Mesendoderm (in vitro differentiated cells): Measurements from ENCODE around the gene IMMP2L.

Source experiments
- DNase-seq: peaks from one replicate; pipeline ENCODE4 v3.0.0; 2013
- H2AK5ac ChIP-seq: 2 replicates; pipeline ENCODE4 v1.6.1; 2013; ENCODE audit warnings: low read length, inconsistent platforms
- H2BK120ac ChIP-seq: 2 replicates; pipeline ENCODE4 v1.6.1; 2013; ENCODE audit warnings: low read depth, mild to moderate bottlenecking, low read length, moderate library complexity, mixed read lengths
- H2BK15ac ChIP-seq: replicated peaks from 2 replicates; pipeline ENCODE4 v1.6.1; 2013; ENCODE audit warnings: low read depth, mild to moderate bottlenecking, moderate library complexity
- H2BK5ac ChIP-seq: 2 replicates; pipeline ENCODE4 v1.6.1; 2013; ENCODE audit warnings: low read length, inconsistent platforms
- H3K18ac ChIP-seq: 2 replicates; pipeline ENCODE4 v1.6.1; 2013; ENCODE audit warnings: mild to moderate bottlenecking, low read length, mixed read lengths
- H3K23ac ChIP-seq: one replicate; pipeline ENCODE4 v1.6.1; 2013; ENCODE audit warnings: low read length
- H3K27ac ChIP-seq: 2 replicates; pipeline ENCODE4 v1.5.1; 2013; ENCODE audit warnings: low read depth, mild to moderate bottlenecking, inconsistent platforms, low read length, moderate library complexity
- H3K27me3 ChIP-seq: 2 replicates; pipeline ENCODE4 v1.6.1; 2013; ENCODE audit warnings: low read length, control low read depth, mild to moderate bottlenecking, inconsistent platforms; ENCODE audit not compliant: insufficient read depth, poor library complexity
- H3K36me3 ChIP-seq: 2 replicates; pipeline ENCODE4 v1.6.1; 2013; ENCODE audit warnings: low read length, inconsistent platforms; ENCODE audit not compliant: control insufficient read depth, insufficient read depth
- H3K4ac ChIP-seq: one replicate; pipeline ENCODE4 v1.6.1; 2013; ENCODE audit warnings: low read depth, mild to moderate bottlenecking, low read length, moderate library complexity
- H3K4me1 ChIP-seq: 2 replicates; pipeline ENCODE4 v1.6.1; 2013; ENCODE audit warnings: low read depth, low read length, inconsistent platforms; ENCODE audit not compliant: control insufficient read depth
- H3K4me2 ChIP-seq: 2 replicates; pipeline ENCODE4 v1.6.1; 2013; ENCODE audit warnings: low read length
- H3K4me3 ChIP-seq: 2 replicates; pipeline ENCODE4 v1.5.1; 2013; ENCODE audit warnings: mild to moderate bottlenecking, low read length
- H3K56ac ChIP-seq: one replicate; pipeline ENCODE4 v1.6.1; 2013; ENCODE audit warnings: low read length
- H3K79me1 ChIP-seq: 2 replicates; pipeline ENCODE4 v1.6.1; 2013; ENCODE audit warnings: low read length, inconsistent platforms
- H3K79me2 ChIP-seq: 2 replicates; pipeline ENCODE4 v1.6.1; 2013; ENCODE audit warnings: mild to moderate bottlenecking, low read length; ENCODE audit not compliant: control insufficient read depth, insufficient read depth
- H3K9ac ChIP-seq: 2 replicates; pipeline ENCODE4 v1.6.1; 2013; ENCODE audit warnings: low read length, inconsistent platforms
- H4K5ac ChIP-seq: one replicate; pipeline ENCODE4 v1.6.1; 2013; ENCODE audit warnings: low read length
- H4K8ac ChIP-seq: one replicate; pipeline ENCODE4 v1.6.1; 2013; ENCODE audit warnings: low read depth, mild to moderate bottlenecking, control low read depth, low read length, moderate library complexity
- WGBS: extraction: QIAGEN DNeasy Blood & Tissue Kit; methylation state at CpG from one replicate; pipeline ENCODE4 v1.1.7; 2013; ENCODE audit warnings: low lambda C conversion rate, missing lambda C conversion rate; ENCODE audit not compliant: insufficient coverage; ENCODE audit errors: extremely low coverage; 5-methylcytosine and 5-hydroxymethylcytosine counted together

IMMP2L gene

DNA sequence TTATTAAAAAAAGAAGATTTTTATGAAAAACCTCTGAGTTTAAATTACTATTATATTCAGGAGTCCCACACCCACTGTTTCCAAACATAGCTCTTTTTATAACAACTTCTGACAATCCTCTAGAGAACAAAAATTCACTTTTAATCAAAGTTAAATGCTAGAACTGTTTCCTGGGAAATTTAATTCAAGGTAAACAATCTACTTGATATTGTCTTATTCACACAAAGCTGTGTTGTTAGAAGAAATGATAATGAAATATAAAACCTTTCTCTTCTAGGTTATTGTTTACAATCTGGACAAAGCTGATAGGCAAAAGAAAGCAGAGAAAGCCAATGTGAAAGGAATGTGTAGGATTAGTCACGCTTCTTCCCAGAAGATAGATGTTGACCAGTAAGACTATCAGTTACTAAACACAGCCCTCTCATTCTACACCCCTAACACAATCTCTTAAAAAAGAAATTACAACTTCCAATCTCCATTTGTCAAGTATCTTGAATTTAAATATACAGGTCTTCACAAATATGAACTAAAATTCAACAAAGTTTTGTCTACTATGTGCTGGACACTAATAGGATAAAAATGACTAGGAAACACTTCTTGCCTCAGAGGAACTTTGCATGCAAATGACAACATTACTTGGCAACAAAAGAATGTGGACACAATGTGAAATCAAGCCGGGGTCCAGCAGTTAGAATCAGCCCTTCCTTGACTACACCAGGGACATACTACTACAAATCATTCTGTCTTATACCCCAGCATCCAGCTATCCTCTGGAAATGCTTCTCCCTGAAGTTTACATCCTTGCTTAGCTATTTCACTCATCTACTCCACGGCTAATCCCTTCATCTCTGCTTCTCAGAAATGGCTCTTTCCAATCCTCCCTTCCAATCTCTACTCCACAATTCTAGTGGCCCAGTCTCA lies 123.7 kb downstream of the IMMP2L start:
- Histone ChIP-seq H3K4ac (no peak overlapping the region), H3K4me2 (no peak overlapping the region), H3K79me1 (no peaks in the 10 kb centered on the region), H2BK120ac (no peak overlapping the region), H4K5ac (no peak overlapping the region), H3K9ac (no peak overlapping the region), H3K27me3 (no peaks in the 10 kb centered on the region), H3K18ac (no peak overlapping the region), H2BK15ac (no peak overlapping the region), H3K56ac (no peak overlapping the region), H3K4me1 (no peaks in the 10 kb centered on the region), H4K8ac (no peak overlapping the region), H3K36me3 (no peaks in the 10 kb centered on the region), H2BK5ac (no peak overlapping the region), H3K23ac (no peak overlapping the region), H3K79me2 (no peaks in the 10 kb centered on the region), H2AK5ac (no peak overlapping the region), H3K27ac (no peak overlapping the region), H3K4me3 (no peak overlapping the region)
- WGBS = no CpG with 5 or more reads among the region's 3 CpGs
- peak; percentile 1 for DNase-seq

DNA sequence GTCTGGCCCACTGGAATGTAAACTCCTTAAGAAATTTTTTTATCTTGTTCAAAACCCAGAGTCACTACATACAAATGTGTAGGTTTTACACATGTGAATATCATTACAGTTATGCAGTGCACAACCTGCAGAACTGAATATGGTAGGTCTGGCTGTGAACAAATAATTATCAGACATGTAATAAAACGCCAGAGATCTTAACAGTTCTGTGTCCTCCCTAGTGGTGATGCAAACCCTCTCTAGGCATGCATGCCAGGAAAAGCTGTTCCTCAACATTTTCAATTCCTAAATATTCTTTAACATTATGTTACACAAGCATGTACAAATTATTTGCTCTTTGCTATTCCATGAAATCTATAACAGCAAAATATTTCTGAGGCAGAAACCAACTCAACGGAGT lies 124.6 kb downstream of the IMMP2L start:
- no peak overlapping the region for H4K5ac ChIP-seq
- no peak overlapping the region for H4K8ac ChIP-seq
- WGBS = no CpG with 5 or more reads among the region's 2 CpGs
- no peak overlapping the region for H3K4ac ChIP-seq
- no peak overlapping the region for H2BK15ac ChIP-seq
- no peak overlapping the region for H2BK120ac ChIP-seq
- H3K23ac ChIP-seq = no peak overlapping the region
- H3K79me2 ChIP-seq = no peaks in the 10 kb centered on the region
- no peaks in the 10 kb centered on the region for H3K4me1 ChIP-seq
- no peaks in the 10 kb centered on the region for H3K27me3 ChIP-seq
- no peak overlapping the region for H3K27ac ChIP-seq
- H2AK5ac ChIP-seq = no peak overlapping the region
- H3K36me3 ChIP-seq = no peaks in the 10 kb centered on the region
- H3K9ac ChIP-seq = no peak overlapping the region
- H3K18ac ChIP-seq = no peak overlapping the region
- DNase-seq = no peak
- no peak overlapping the region for H2BK5ac ChIP-seq
- no peak overlapping the region for H3K4me2 ChIP-seq
- H3K56ac ChIP-seq = no peak overlapping the region
- no peaks in the 10 kb centered on the region for H3K79me1 ChIP-seq
- H3K4me3 ChIP-seq = no peak overlapping the region

DNA sequence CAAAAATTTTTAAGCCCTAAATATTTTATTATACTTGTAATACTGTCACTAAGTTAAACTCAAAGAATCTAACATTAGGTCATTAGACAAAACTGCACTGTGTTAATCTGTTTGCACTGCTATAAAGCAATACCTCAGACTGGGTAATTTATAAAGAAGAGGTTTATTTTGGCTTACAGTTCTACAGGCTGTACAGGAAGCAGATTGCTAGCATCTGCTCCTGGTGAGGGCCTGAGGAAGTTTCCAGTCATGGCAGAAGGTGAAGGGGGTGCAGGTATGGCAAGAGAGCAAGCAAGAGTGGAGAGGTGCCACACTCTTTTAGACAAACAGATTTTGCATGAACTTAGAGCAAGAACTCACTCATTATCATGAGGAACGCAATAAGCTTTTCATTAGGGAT lies 125.7 kb downstream of the IMMP2L start:
- H4K8ac ChIP-seq = no peak overlapping the region
- no peaks in the 10 kb centered on the region for H3K4me1 ChIP-seq
- H3K9ac ChIP-seq = no peak overlapping the region
- H2BK15ac ChIP-seq = no peak overlapping the region
- no peak overlapping the region for H3K18ac ChIP-seq
- no peak overlapping the region for H4K5ac ChIP-seq
- no peaks in the 10 kb centered on the region for H3K36me3 ChIP-seq
- H3K27me3 ChIP-seq = no peaks in the 10 kb centered on the region
- H3K4me2 ChIP-seq = no peak overlapping the region
- no peak overlapping the region for H3K56ac ChIP-seq
- H3K79me1 ChIP-seq = no peaks in the 10 kb centered on the region
- no peak overlapping the region for H3K23ac ChIP-seq
- no peak overlapping the region for H3K4me3 ChIP-seq
- no peak overlapping the region for H2AK5ac ChIP-seq
- no peaks in the 10 kb centered on the region for H3K79me2 ChIP-seq
- no peak overlapping the region for H2BK5ac ChIP-seq
- H3K4ac ChIP-seq = no peak overlapping the region
- WGBS = no CpG with 5 or more reads among the region's 1 CpG
- H3K27ac ChIP-seq = no peak overlapping the region
- DNase-seq = no peak
- no peak overlapping the region for H2BK120ac ChIP-seq

- Histone ChIP-seq H3K79me1 (no peaks in the 10 kb centered on the region), H2BK120ac (no peak overlapping the region), H2AK5ac (no peak overlapping the region), H3K4me2 (no peak overlapping the region), H3K18ac (no peak overlapping the region), H3K4ac (no peak overlapping the region), H4K5ac (no peak overlapping the region), H3K4me1 (no peaks in the 10 kb centered on the region), H4K8ac (no peak overlapping the region), H3K36me3 (no peaks in the 10 kb centered on the region), H3K56ac (no peak overlapping the region), H2BK15ac (no peak overlapping the region), H3K4me3 (no peak overlapping the region), H3K79me2 (no peaks in the 10 kb centered on the region), H3K23ac (no peak overlapping the region), H3K27ac (no peak overlapping the region), H3K9ac (no peak overlapping the region), H2BK5ac (no peak overlapping the region), H3K27me3 (no peaks in the 10 kb centered on the region)
- no CpG with 5 or more reads among the region's 2 CpGs for WGBS
- no peak for DNase-seq
Observed at GRCh38 chr7:111433426-111433825, 128.9 kb downstream of the IMMP2L start.

DNA sequence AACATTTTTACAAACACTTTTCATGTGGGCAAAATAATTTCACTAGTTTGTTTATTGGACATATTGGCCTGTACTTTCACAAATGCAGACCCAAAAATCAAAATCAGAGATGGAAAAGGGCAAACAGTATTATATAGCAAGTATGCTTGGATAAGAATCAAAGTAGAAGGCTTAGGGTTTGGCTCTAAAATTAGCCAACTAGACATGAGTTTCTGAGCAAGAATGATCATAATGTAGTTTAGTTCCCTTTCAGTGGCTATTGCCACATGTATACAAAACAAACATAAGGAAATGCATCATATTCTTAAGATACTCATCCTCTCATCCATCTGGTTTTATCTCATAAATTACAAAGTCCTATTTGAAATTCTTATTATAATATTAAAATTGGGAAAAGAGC lies 132.5 kb downstream of the IMMP2L start:
- Histone ChIP-seq H3K27me3 (no peaks in the 10 kb centered on the region), H2BK120ac (no peak overlapping the region)

DNA sequence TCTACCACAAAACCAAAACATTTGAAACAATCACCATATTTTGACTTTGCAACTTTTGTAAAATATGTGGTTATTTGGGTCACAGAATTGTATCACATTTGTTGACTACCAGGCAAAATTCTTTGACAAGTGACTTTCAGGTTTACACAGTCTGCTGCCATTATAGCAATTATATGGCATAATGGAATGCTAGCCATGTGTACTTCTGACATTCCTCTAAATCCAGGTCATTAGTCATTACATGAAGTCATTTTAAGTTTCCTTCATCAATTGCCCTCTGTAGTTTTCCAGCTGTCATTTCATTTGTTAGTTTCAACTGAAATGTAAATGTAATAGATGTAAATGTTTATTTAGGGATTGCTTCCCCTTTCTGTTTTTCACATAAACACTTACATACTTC lies 137.5 kb downstream of the IMMP2L start:
- Histone ChIP-seq H3K36me3 (no peaks in the 10 kb centered on the region), H3K56ac (no peak overlapping the region), H3K18ac (no peak overlapping the region), H2BK5ac (no peak overlapping the region), H2BK120ac (no peak overlapping the region), H3K27ac (no peak overlapping the region), H2BK15ac (no peak overlapping the region), H3K4me3 (no peak overlapping the region), H4K5ac (no peak overlapping the region), H4K8ac (no peak overlapping the region), H3K27me3 (no peaks in the 10 kb centered on the region), H3K4me1 (no peaks in the 10 kb centered on the region), H3K23ac (no peak overlapping the region), H2AK5ac (no peak overlapping the region), H3K79me2 (no peaks in the 10 kb centered on the region), H3K9ac (no peak overlapping the region), H3K4ac (no peak overlapping the region), H3K79me1 (no peaks in the 10 kb centered on the region), H3K4me2 (no peak overlapping the region)
- DNase-seq = peak; percentile 39

More for the DNA sequence above, 132.5 kb downstream of the IMMP2L start:
- DNase-seq = no peak
- no peak overlapping the region for H3K9ac ChIP-seq
- no peak overlapping the region for H3K23ac ChIP-seq
- H3K18ac ChIP-seq = no peak overlapping the region
- no peak overlapping the region for H2BK5ac ChIP-seq
- no peak overlapping the region for H3K4me3 ChIP-seq
- no peak overlapping the region for H3K4me2 ChIP-seq
- H4K8ac ChIP-seq = no peak overlapping the region
- no peak overlapping the region for H4K5ac ChIP-seq
- H3K79me2 ChIP-seq = no peaks in the 10 kb centered on the region
- H3K36me3 ChIP-seq = no peaks in the 10 kb centered on the region
- no peak overlapping the region for H3K56ac ChIP-seq
- no peak overlapping the region for H2BK15ac ChIP-seq
- no peak overlapping the region for H3K27ac ChIP-seq
- no peaks in the 10 kb centered on the region for H3K79me1 ChIP-seq
- no peak overlapping the region for H3K4ac ChIP-seq
- H3K4me1 ChIP-seq = no peaks in the 10 kb centered on the region
- H2AK5ac ChIP-seq = no peak overlapping the region
